NCI-H1694 (cell line): ENCODE results near the gene SYT6.

Source experiments
- DNase-seq: peaks from one replicate; lab custom pipeline; 2025; lab: John Stamatoyannopoulos, UW

The SYT6 gene

GRCh38 chr1:114092186-114093062 is 61.2 kb downstream of the SYT6 start:
- no peak for DNase-seq

GRCh38 chr1:114091711-114092110 is 62.0 kb downstream of the SYT6 start:
- DNase-seq: no peak

- DNase-seq: no peak
Measured at GRCh38 chr1:114090738-114091505, 62.7 kb downstream of the SYT6 start.

GRCh38 chr1:114089502-114090138 is 64.0 kb downstream of the SYT6 start:
- no peak for DNase-seq

DNA sequence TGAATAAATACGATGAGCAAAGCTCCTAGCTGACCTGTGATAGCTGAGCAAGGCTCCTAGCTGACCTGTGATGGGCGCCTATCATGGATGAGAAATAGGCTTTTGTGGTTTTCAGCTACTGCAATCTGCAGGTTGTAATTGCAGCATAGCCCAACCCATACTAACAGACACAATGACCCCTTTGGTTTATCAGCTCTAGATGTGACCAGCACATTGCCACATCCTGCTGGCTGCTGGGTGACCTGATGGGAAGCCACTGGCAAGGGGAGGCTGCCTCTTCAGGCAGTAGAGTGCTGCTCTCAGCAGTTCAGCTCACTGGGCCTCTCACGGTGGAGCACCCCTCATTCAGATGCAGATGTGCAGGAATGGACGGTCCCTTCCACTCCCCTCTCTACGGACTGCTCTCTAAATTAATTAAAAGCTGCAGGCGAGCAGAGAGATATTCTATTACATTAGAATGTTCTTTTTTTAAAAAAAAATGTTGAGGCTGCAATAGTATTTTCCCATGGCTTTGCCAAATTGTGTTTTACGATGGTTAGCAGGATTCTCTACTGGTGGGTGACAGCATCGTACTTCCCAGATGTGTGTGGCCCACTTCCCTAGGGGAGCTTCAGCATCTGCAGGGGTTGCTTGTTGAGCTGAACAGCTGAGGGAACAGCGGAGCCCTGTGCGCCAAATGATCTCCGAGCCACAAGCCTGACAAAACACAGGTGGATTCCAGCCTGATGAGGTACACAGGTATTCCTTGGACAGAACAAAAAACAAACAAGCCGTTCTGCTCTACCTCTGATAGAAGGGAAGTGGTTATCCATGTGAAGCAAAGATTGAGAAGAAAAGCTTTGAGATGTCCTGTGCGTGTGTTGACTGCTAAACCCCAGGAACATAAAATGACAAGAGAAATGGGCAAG is 65.0 kb downstream of the SYT6 start:
- no peak for DNase-seq

DNA sequence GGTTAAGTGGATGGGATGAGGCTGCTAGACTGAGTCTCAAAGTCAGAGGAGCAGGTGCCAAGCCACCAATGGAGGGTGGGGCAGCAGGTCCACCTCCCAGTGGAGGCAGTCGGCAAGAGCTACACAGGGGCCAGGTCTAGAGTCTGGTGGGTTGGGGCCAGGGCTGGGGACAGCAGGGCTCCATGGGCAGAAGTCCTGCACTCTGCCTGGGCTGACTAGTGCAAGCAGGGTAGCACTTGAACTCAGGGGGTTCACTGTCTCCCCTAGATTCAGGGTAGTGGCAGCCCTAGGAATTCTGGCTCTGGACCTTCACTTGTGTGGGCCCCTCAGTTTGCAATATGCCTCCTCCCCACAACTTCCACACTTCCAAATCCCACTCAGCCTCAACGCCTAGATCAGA is 66.2 kb downstream of the SYT6 start:
- DNase-seq: no peak

- no peak for DNase-seq
Measured at GRCh38 chr1:114086601-114087368, 66.9 kb downstream of the SYT6 start.

DNA sequence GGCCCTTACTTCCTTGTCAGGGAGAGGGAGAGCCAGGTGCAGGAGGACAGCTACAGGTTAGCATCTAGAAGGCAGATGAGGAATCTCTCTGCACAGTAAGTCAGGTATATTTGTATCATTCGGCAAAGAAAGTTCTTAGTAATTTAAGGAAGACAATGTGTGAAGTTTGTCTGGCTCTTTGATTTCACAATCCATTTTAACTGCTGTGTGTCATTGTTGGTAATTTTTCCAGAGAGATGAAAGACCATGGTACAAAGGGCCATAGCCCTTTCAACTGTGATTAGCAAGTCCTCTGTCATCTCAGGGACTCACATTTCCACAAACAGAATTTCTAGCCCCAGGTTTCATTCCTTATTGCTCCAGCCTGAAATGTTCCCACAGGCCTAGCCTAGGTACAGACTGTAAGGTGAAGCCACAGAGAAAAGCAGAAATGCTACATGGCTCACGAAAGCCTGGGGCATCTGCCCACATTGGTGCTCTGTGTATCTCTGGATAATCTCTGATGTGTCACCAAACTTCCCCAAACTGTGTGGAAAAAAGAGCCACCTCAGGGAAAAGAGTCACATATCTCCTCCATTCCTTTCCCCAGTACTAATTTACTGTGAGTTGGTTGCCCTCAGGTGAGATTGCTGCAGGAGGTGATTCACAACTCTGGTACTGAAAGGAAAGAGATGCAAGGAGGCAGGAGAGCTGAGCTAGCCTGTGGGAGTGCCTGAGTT is 70.6 kb downstream of the SYT6 start:
- DNase-seq: no peak

DNA sequence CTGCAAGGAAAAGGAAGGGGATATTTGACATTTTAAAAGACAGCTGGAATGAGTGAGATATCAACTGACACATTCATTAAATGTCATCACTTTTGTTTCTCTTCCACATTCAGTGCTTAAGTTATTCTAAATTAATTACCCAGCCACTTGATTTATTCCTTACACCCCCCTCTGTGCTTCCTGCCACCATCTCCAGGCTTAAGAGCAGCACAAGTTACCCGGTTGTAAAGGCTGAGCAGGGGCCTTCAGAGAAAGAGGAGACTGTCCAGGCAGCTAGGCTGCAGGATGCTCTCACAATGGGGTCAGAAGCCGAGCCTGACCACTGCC is 71.4 kb downstream of the SYT6 start:
- no peak for DNase-seq

- no peak for DNase-seq
Measured at GRCh38 chr1:114081437-114082303, 72.0 kb downstream of the SYT6 start.

DNA sequence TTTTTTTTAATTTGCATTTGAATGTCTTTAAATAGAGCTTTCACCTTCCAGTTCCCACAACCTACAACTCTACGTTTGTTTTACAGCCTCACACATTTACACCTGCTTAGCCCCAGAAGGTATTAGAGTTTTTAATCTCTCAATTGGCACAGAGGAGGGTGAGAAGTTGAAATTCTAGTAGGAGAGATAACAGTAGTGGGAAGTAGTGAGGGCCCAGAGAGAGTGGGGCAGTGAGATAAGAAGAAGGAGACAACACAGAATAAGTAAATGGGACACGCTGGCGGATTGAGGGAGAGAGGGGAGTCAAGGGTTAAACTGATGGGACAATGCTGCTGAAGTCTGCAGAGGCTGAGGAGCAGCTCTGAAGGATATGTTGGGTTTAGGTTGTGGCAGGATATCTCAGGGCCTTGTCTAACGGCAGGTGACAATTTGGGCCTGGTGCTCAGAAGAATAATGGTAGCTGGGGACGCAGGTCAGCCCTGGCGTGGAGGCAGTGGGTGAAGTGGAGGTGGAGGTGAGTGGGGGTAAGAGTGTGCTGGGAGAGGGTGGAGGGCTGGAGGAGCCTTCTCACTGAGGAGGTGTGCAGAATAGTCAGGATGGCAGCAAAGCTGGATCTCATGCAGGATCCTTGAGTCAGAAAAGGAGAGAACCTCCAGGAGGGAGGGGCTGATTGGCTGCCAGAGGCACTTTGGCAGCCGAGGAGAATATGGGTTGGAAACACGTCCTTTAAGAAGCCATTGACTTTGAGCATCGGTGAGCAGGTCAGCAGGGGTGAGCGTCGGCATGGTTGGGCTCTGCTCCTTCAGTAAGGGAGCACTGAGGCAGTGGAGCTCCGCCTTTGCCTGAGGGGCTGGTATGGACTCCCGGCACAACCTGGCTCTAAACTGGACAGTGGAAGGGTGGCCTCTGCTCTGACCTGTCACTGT is 72.9 kb downstream of the SYT6 start:
- DNase-seq: no peak

- no peak for DNase-seq
Measured at GRCh38 chr1:114079596-114080190, 74.0 kb downstream of the SYT6 start.

- no peak for DNase-seq
Measured at GRCh38 chr1:114078116-114078515, 75.6 kb downstream of the SYT6 start.

- no peak for DNase-seq
Measured at GRCh38 chr1:114077188-114077587, 76.5 kb downstream of the SYT6 start.

DNA sequence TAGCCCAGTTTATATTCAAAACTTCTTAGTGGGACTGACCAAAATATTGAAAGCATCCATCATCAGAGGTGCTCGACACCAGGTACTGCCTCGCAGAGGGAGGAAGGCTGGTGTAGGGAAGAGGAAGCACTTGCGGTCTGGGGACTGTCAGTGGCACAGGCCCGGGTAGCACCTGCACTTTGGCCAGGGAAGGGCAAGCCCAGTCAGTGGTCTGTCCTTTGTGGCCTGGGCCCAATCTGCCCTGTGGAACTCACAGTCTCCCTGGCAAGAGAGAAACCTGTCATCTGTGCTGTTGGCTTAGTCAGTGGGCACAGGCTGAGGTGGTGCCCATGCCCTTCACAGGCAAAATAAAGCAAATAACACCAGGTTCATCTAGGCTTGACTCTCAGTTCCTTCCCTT is 77.4 kb downstream of the SYT6 start:
- DNase-seq: no peak

DNA sequence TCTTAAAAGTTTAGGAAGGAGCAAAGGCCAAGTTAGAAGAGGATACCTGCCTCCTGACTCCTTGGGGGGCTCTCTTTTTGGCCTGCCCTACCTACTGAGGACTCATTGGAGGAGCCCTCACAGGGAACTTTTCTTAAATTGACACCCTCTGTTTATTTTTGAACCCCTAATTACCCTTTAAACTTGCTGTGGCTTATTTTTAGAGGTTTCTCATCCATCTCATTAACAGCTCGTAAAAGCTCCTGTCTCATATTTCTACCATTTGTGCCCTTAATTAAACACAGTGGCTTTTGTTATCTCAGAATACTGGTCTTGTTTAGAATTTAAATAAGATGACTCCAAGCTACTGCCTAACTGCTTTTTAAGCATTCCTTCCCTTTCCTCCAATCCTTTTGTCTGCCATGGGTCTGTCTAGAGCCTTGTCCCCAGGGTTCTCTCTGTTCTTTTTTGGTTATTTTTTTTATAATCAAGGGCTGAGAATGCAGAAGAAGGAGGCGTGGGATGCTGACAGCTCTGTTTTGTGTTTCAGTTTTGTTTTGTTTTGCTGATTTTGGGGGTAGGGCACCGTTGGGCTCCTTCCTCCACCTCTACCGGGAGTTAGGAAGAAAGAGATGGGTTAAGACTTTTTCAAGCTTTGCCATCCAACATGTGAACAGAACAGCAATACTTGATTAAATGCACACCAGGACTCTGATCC is 78.0 kb downstream of the SYT6 start:
- DNase-seq: no peak

DNA sequence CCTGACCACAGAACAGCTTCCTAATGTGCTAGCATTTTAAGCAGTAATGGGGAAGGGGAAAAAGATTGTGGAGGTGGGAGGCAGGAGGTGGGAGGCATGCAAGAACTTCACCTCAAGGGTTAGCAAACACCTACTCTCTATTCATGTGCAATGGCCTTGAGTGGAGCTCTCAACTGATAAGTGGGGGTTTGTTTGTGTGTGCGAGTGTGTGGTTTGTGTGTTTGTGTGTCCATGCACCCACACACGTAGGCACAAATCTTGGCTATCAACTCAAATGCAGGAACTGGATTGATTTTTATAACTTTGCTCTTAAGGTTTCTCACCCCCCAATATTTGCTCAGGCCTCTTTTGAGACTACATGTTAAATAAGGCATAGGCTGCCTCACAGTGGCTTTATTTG is 78.6 kb downstream of the SYT6 start:
- DNase-seq: no peak
